ENCODE measurements around the gene TKTL1.
"Not testable (repeated sequence)": the region's sequence is repeated elsewhere in the genome, so short reads cannot be mapped to it uniquely, and the experiment has no call there.

Gene TKTL1

GRCh38 chrX:154332561-154332960 is 37.0 kb downstream of the TKTL1 start:
- Histone ChIP-seq H3K9me3 (ENCODE audit: control extremely low read depth in 1 of 5, control insufficient read depth in 4 of 5, insufficient read depth in 2 of 5, low read depth in 1 of 5, low read length in 4 of 5) (no peaks in the 10 kb centered on the region), H3K27ac (ENCODE audit: insufficient read depth in 1 of 2, low read depth in 1 of 2, low read length in 2 of 2, poor library complexity in 1 of 2, severe bottlenecking in 2 of 2) (no peak overlapping the region), H3K36me3 (ENCODE audit: control insufficient read depth in 4 of 4, insufficient read depth in 4 of 4, low read length in 3 of 4) (no peaks in the 10 kb centered on the region), H3K4me3 (ENCODE audit: control insufficient read depth in 1 of 7, extremely low read depth in 1 of 7, insufficient read depth in 4 of 7, low read depth in 2 of 7, low read length in 6 of 7) (no peak overlapping the region), H3K27me3 (replicated peaks in 2 of 5; ENCODE audit: control insufficient read depth in 4 of 5, insufficient read depth in 5 of 5, low read length in 4 of 5) (peaks cover 0 to 17% (median 0%) of the 10 kb centered on the region in 5 experiments), H3K4me1 (ENCODE audit: control extremely low read depth in 1 of 4, control insufficient read depth in 4 of 4, insufficient read depth in 4 of 4, low read length in 3 of 4) (peaks cover 0 to 4% (median 2%) of the 10 kb centered on the region in 4 experiments)
- ChIA-PET POLR2A (no interaction called here), CTCF (no interaction called here)
- 91% methylated on average over 20 of the region's 29 CpGs for WGBS (ENCODE audit: insufficient coverage)
- no peak for DNase-seq

GRCh38 chrX:154333116-154333515 is 37.5 kb downstream of the TKTL1 start:
- ChIA-PET POLR2A (no interaction called here), CTCF (no interaction called here)
- no peak overlapping the region for H3K27ac ChIP-seq (ENCODE audit: insufficient read depth in 1 of 2, low read depth in 1 of 2, low read length in 2 of 2, poor library complexity in 1 of 2, severe bottlenecking in 2 of 2)
- H3K9me3 ChIP-seq (ENCODE audit: control extremely low read depth in 1 of 5, control insufficient read depth in 4 of 5, insufficient read depth in 2 of 5, low read depth in 1 of 5, low read length in 4 of 5), result no peaks in the 10 kb centered on the region
- no peaks in the 10 kb centered on the region for H3K36me3 ChIP-seq (ENCODE audit: control insufficient read depth in 4 of 4, insufficient read depth in 4 of 4, low read length in 3 of 4)
- peaks cover 0 to 13% (median 0%) of the 10 kb centered on the region in 5 experiments for H3K27me3 ChIP-seq (replicated peaks in 2 of 5; ENCODE audit: control insufficient read depth in 4 of 5, insufficient read depth in 5 of 5, low read length in 4 of 5)
- H3K4me1 ChIP-seq (ENCODE audit: control extremely low read depth in 1 of 4, control insufficient read depth in 4 of 4, insufficient read depth in 4 of 4, low read length in 3 of 4), result peaks cover 0 to 4% (median 2%) of the 10 kb centered on the region in 4 experiments
- H3K4me3 ChIP-seq (ENCODE audit: control insufficient read depth in 1 of 7, extremely low read depth in 1 of 7, insufficient read depth in 4 of 7, low read depth in 2 of 7, low read length in 6 of 7), result no peak overlapping the region
- no peak for DNase-seq
- WGBS (ENCODE audit: insufficient coverage), result 91% methylated on average over 8 of the region's 9 CpGs

GRCh38 chrX:154333837-154334271 is 38.3 kb downstream of the TKTL1 start:
- Histone ChIP-seq H3K9me3 (ENCODE audit: control extremely low read depth in 1 of 5, control insufficient read depth in 4 of 5, insufficient read depth in 2 of 5, low read depth in 1 of 5, low read length in 4 of 5) (no peaks in the 10 kb centered on the region), H3K27ac (ENCODE audit: insufficient read depth in 1 of 2, low read depth in 1 of 2, low read length in 2 of 2, poor library complexity in 1 of 2, severe bottlenecking in 2 of 2) (no peak overlapping the region), H3K36me3 (ENCODE audit: control insufficient read depth in 4 of 4, insufficient read depth in 4 of 4, low read length in 3 of 4) (no peaks in the 10 kb centered on the region), H3K4me3 (ENCODE audit: control insufficient read depth in 1 of 7, extremely low read depth in 1 of 7, insufficient read depth in 4 of 7, low read depth in 2 of 7, low read length in 6 of 7) (no peak overlapping the region), H3K27me3 (replicated peaks in 2 of 5; ENCODE audit: control insufficient read depth in 4 of 5, insufficient read depth in 5 of 5, low read length in 4 of 5) (peaks cover 0 to 12% (median 0%) of the 10 kb centered on the region in 5 experiments), H3K4me1 (ENCODE audit: control extremely low read depth in 1 of 4, control insufficient read depth in 4 of 4, insufficient read depth in 4 of 4, low read length in 3 of 4) (peaks cover 0 to 4% (median 2%) of the 10 kb centered on the region in 4 experiments)
- peak in 2 of 3 donors; percentile 34 to 46 for DNase-seq
- CTCF ChIA-PET, result no interaction called here
- WGBS (ENCODE audit: insufficient coverage), result 60% methylated on average over 4 of the region's 6 CpGs
- POLR2A ChIA-PET, result no interaction called here

GRCh38 chrX:154334496-154334895 is 38.9 kb downstream of the TKTL1 start:
- DNase-seq, result no peak
- 94% methylated on average over 3 of the region's 10 CpGs for WGBS (ENCODE audit: insufficient coverage)
- Histone ChIP-seq H3K9me3 (ENCODE audit: control extremely low read depth in 1 of 5, control insufficient read depth in 4 of 5, insufficient read depth in 2 of 5, low read depth in 1 of 5, low read length in 4 of 5) (no peaks in the 10 kb centered on the region), H3K4me3 (ENCODE audit: control insufficient read depth in 1 of 7, extremely low read depth in 1 of 7, insufficient read depth in 4 of 7, low read depth in 2 of 7, low read length in 6 of 7) (no peak overlapping the region), H3K36me3 (ENCODE audit: control insufficient read depth in 4 of 4, insufficient read depth in 4 of 4, low read length in 3 of 4) (no peaks in the 10 kb centered on the region), H3K27ac (ENCODE audit: insufficient read depth in 1 of 2, low read depth in 1 of 2, low read length in 2 of 2, poor library complexity in 1 of 2, severe bottlenecking in 2 of 2) (no peak overlapping the region), H3K4me1 (ENCODE audit: control extremely low read depth in 1 of 4, control insufficient read depth in 4 of 4, insufficient read depth in 4 of 4, low read length in 3 of 4) (peaks cover 0 to 4% (median 2%) of the 10 kb centered on the region in 4 experiments), H3K27me3 (replicated peaks in 2 of 5; ENCODE audit: control insufficient read depth in 4 of 5, insufficient read depth in 5 of 5, low read length in 4 of 5) (peaks cover 0 to 11% (median 0%) of the 10 kb centered on the region in 5 experiments)
- CTCF ChIA-PET, result no interaction called here
- POLR2A ChIA-PET, result no interaction called here

- H3K27ac ChIP-seq (ENCODE audit: insufficient read depth in 1 of 2, low read depth in 1 of 2, low read length in 2 of 2, poor library complexity in 1 of 2, severe bottlenecking in 2 of 2); CTCF ChIA-PET; H3K4me1 ChIP-seq (ENCODE audit: control extremely low read depth in 1 of 4, control insufficient read depth in 4 of 4, insufficient read depth in 4 of 4, low read length in 3 of 4); H3K4me3 ChIP-seq (ENCODE audit: control insufficient read depth in 1 of 7, extremely low read depth in 1 of 7, insufficient read depth in 4 of 7, low read depth in 2 of 7, low read length in 6 of 7); H3K27me3 ChIP-seq (replicated peaks in 2 of 5; ENCODE audit: control insufficient read depth in 4 of 5, insufficient read depth in 5 of 5, low read length in 4 of 5); H3K9me3 ChIP-seq (ENCODE audit: control extremely low read depth in 1 of 5, control insufficient read depth in 4 of 5, insufficient read depth in 2 of 5, low read depth in 1 of 5, low read length in 4 of 5); POLR2A ChIA-PET; DNase-seq; H3K36me3 ChIP-seq (ENCODE audit: control insufficient read depth in 4 of 4, insufficient read depth in 4 of 4, low read length in 3 of 4): not testable (repeated sequence)
- WGBS (ENCODE audit: insufficient coverage), result no CpG with 5 or more reads among the region's 115 CpGs
These were observed 46.1 kb downstream of the TKTL1 start for GRCh38 chrX:154341399-154342298.

GRCh38 chrX:154343063-154343462 is 47.5 kb downstream of the TKTL1 start:
- H3K4me3 ChIP-seq (ENCODE audit: control insufficient read depth in 1 of 7, extremely low read depth in 1 of 7, insufficient read depth in 4 of 7, low read depth in 2 of 7, low read length in 6 of 7); H3K4me1 ChIP-seq (ENCODE audit: control extremely low read depth in 1 of 4, control insufficient read depth in 4 of 4, insufficient read depth in 4 of 4, low read length in 3 of 4); CTCF ChIA-PET; H3K36me3 ChIP-seq (ENCODE audit: control insufficient read depth in 4 of 4, insufficient read depth in 4 of 4, low read length in 3 of 4); POLR2A ChIA-PET; H3K27me3 ChIP-seq (replicated peaks in 2 of 5; ENCODE audit: control insufficient read depth in 4 of 5, insufficient read depth in 5 of 5, low read length in 4 of 5); H3K27ac ChIP-seq (ENCODE audit: insufficient read depth in 1 of 2, low read depth in 1 of 2, low read length in 2 of 2, poor library complexity in 1 of 2, severe bottlenecking in 2 of 2); H3K9me3 ChIP-seq (ENCODE audit: control extremely low read depth in 1 of 5, control insufficient read depth in 4 of 5, insufficient read depth in 2 of 5, low read depth in 1 of 5, low read length in 4 of 5); DNase-seq: not testable (repeated sequence)
- WGBS (ENCODE audit: insufficient coverage), result no CpG with 5 or more reads among the region's 16 CpGs

- WGBS (ENCODE audit: insufficient coverage), result no CpG with 5 or more reads among the region's 20 CpGs
- POLR2A ChIA-PET, CTCF ChIA-PET: not testable (repeated sequence)
These were observed 48.0 kb downstream of the TKTL1 start for GRCh38 chrX:154343620-154344019.

More at GRCh38 chrX:154343620-154344019, 48.0 kb downstream of the TKTL1 start:
- not testable (repeated sequence) for H3K27me3 ChIP-seq (replicated peaks in 2 of 5; ENCODE audit: control insufficient read depth in 4 of 5, insufficient read depth in 5 of 5, low read length in 4 of 5); DNase-seq; H3K27ac ChIP-seq (ENCODE audit: insufficient read depth in 1 of 2, low read depth in 1 of 2, low read length in 2 of 2, poor library complexity in 1 of 2, severe bottlenecking in 2 of 2); H3K9me3 ChIP-seq (ENCODE audit: control extremely low read depth in 1 of 5, control insufficient read depth in 4 of 5, insufficient read depth in 2 of 5, low read depth in 1 of 5, low read length in 4 of 5); H3K36me3 ChIP-seq (ENCODE audit: control insufficient read depth in 4 of 4, insufficient read depth in 4 of 4, low read length in 3 of 4); H3K4me3 ChIP-seq (ENCODE audit: control insufficient read depth in 1 of 7, extremely low read depth in 1 of 7, insufficient read depth in 4 of 7, low read depth in 2 of 7, low read length in 6 of 7)
- peaks cover 0 to 12% (median 10%) of the 10 kb centered on the region in 4 experiments for H3K4me1 ChIP-seq (ENCODE audit: control extremely low read depth in 1 of 4, control insufficient read depth in 4 of 4, insufficient read depth in 4 of 4, low read length in 3 of 4)

All from common myeloid progenitor, CD34-positive (primary cell).